ENCODE data around the gene PCDH9.
A peak's percentile ranks its signal among the peaks of the same experiment; 100 is the strongest.

Gene PCDH9

GRCh38 chr13:67224148-67224846, 5.8 kb downstream of the PCDH9 start:
- Histone ChIP-seq H3K9ac (ENCODE audit: low read length) (peak overlapping the region; percentile 69), H3K27ac (ENCODE audit: low read length, poor library complexity, severe bottlenecking) (no peak overlapping the region), H3K4ac (ENCODE audit: low read depth in 1 of 2, low read length in 2 of 2) (no peak overlapping the region), H4K91ac (ENCODE audit: low read length) (no peak overlapping the region), H3K18ac (ENCODE audit: low read depth in 1 of 2, low read length in 2 of 2) (no peak overlapping the region), H3K36me3 (ENCODE audit: control insufficient read depth in 1 of 2, insufficient read depth in 2 of 2, low read depth in 1 of 2, low read length in 2 of 2) (no peaks in the 10 kb centered on the region), H3K9me3 (ENCODE audit: control insufficient read depth, low read length) (no peaks in the 10 kb centered on the region), H3K4me1 (ENCODE audit: control insufficient read depth, insufficient read depth, low read depth, low read length) (no peaks in the 10 kb centered on the region), H2AFZ (ENCODE audit: low read depth, low read length) (no peak overlapping the region), H3K27me3 (ENCODE audit: control insufficient read depth in 1 of 2, insufficient read depth in 1 of 2, low read length in 2 of 2) (no peaks in the 10 kb centered on the region), H3K79me1 (replicated peaks; ENCODE audit: low read length, poor library complexity, severe bottlenecking) (peaks cover 10% of the 10 kb centered on the region), H2BK5ac (ENCODE audit: low read depth, low read length, poor library complexity, severe bottlenecking) (no peak overlapping the region), H3K14ac (ENCODE audit: low read length in 2 of 2) (no peak overlapping the region), H3K4me3 (ENCODE audit: insufficient read depth in 1 of 2, low read depth in 1 of 2, low read length in 2 of 2) (peak overlapping the region in 1 of 2 experiments; percentile 43), H2AK5ac (ENCODE audit: low read length, severe bottlenecking) (no peak overlapping the region), H2BK120ac (ENCODE audit: low read depth, low read length) (no peak overlapping the region), H2BK15ac (ENCODE audit: low read depth, poor library complexity, severe bottlenecking) (no peak overlapping the region), H2BK12ac (ENCODE audit: low read length in 2 of 2) (no peak overlapping the region), H4K8ac (ENCODE audit: low read length) (no peak overlapping the region), H3K23ac (ENCODE audit: low read length in 2 of 2) (no peak overlapping the region), H3K4me2 (ENCODE audit: low read length, poor library complexity, severe bottlenecking) (no peak overlapping the region)
- DNase-seq = peak; percentile 83
- 14% methylated on average over 6 of the region's 9 CpGs for WGBS

- H4K91ac ChIP-seq (ENCODE audit: low read length) = no peak overlapping the region
- no peak overlapping the region for H3K4ac ChIP-seq (ENCODE audit: low read depth in 1 of 2, low read length in 2 of 2)
- H3K23ac ChIP-seq (ENCODE audit: low read length in 2 of 2) = no peak overlapping the region
- no peak overlapping the region for H2AFZ ChIP-seq (ENCODE audit: low read depth, low read length)
- H3K9ac ChIP-seq (ENCODE audit: low read length) = peak overlapping the region; percentile 69
- H3K79me1 ChIP-seq (replicated peaks; ENCODE audit: low read length, poor library complexity, severe bottlenecking) = peaks cover 10% of the 10 kb centered on the region
- no peaks in the 10 kb centered on the region for H3K36me3 ChIP-seq (ENCODE audit: control insufficient read depth in 1 of 2, insufficient read depth in 2 of 2, low read depth in 1 of 2, low read length in 2 of 2)
- H3K14ac ChIP-seq (ENCODE audit: low read length in 2 of 2) = no peak overlapping the region
- no peak overlapping the region for H2AK5ac ChIP-seq (ENCODE audit: low read length, severe bottlenecking)
- no peak overlapping the region for H2BK12ac ChIP-seq (ENCODE audit: low read length in 2 of 2)
- H3K18ac ChIP-seq (ENCODE audit: low read depth in 1 of 2, low read length in 2 of 2) = no peak overlapping the region
- peak overlapping the region in 1 of 2 experiments; percentile 43 for H3K4me3 ChIP-seq (ENCODE audit: insufficient read depth in 1 of 2, low read depth in 1 of 2, low read length in 2 of 2)
- H2BK5ac ChIP-seq (ENCODE audit: low read depth, low read length, poor library complexity, severe bottlenecking) = no peak overlapping the region
- no peak for DNase-seq
- no CpG with 5 or more reads among the region's 1 CpG for WGBS
- no peaks in the 10 kb centered on the region for H3K27me3 ChIP-seq (ENCODE audit: control insufficient read depth in 1 of 2, insufficient read depth in 1 of 2, low read length in 2 of 2)
- no peaks in the 10 kb centered on the region for H3K9me3 ChIP-seq (ENCODE audit: control insufficient read depth, low read length)
- no peaks in the 10 kb centered on the region for H3K4me1 ChIP-seq (ENCODE audit: control insufficient read depth, insufficient read depth, low read depth, low read length)
- no peak overlapping the region for H2BK120ac ChIP-seq (ENCODE audit: low read depth, low read length)
- H3K27ac ChIP-seq (ENCODE audit: low read length, poor library complexity, severe bottlenecking) = no peak overlapping the region
- H4K8ac ChIP-seq (ENCODE audit: low read length) = no peak overlapping the region
- H3K4me2 ChIP-seq (ENCODE audit: low read length, poor library complexity, severe bottlenecking) = no peak overlapping the region
- no peak overlapping the region for H2BK15ac ChIP-seq (ENCODE audit: low read depth, poor library complexity, severe bottlenecking)
Measured at GRCh38 chr13:67223742-67224141, 6.4 kb downstream of the PCDH9 start.

GRCh38 chr13:67223024-67223423, 7.1 kb downstream of the PCDH9 start:
- Histone ChIP-seq H3K4me1 (ENCODE audit: control insufficient read depth, insufficient read depth, low read depth, low read length) (no peaks in the 10 kb centered on the region), H3K27ac (ENCODE audit: low read length, poor library complexity, severe bottlenecking) (no peak overlapping the region), H3K23ac (ENCODE audit: low read length in 2 of 2) (no peak overlapping the region), H2AK5ac (ENCODE audit: low read length, severe bottlenecking) (no peak overlapping the region), H3K79me1 (replicated peaks; ENCODE audit: low read length, poor library complexity, severe bottlenecking) (peaks cover 7% of the 10 kb centered on the region), H2BK5ac (ENCODE audit: low read depth, low read length, poor library complexity, severe bottlenecking) (no peak overlapping the region), H2BK120ac (ENCODE audit: low read depth, low read length) (no peak overlapping the region), H2BK15ac (ENCODE audit: low read depth, poor library complexity, severe bottlenecking) (no peak overlapping the region), H3K18ac (ENCODE audit: low read depth in 1 of 2, low read length in 2 of 2) (no peak overlapping the region), H3K27me3 (ENCODE audit: control insufficient read depth in 1 of 2, insufficient read depth in 1 of 2, low read length in 2 of 2) (no peaks in the 10 kb centered on the region), H3K14ac (ENCODE audit: low read length in 2 of 2) (no peak overlapping the region), H3K9me3 (ENCODE audit: control insufficient read depth, low read length) (no peaks in the 10 kb centered on the region), H3K9ac (ENCODE audit: low read length) (peak overlapping the region; percentile 69), H4K8ac (ENCODE audit: low read length) (no peak overlapping the region), H2BK12ac (ENCODE audit: low read length in 2 of 2) (no peak overlapping the region), H3K4ac (ENCODE audit: low read depth in 1 of 2, low read length in 2 of 2) (no peak overlapping the region), H3K4me3 (ENCODE audit: insufficient read depth in 1 of 2, low read depth in 1 of 2, low read length in 2 of 2) (no peak overlapping the region), H3K36me3 (ENCODE audit: control insufficient read depth in 1 of 2, insufficient read depth in 2 of 2, low read depth in 1 of 2, low read length in 2 of 2) (no peaks in the 10 kb centered on the region), H4K91ac (ENCODE audit: low read length) (no peak overlapping the region), H3K4me2 (ENCODE audit: low read length, poor library complexity, severe bottlenecking) (no peak overlapping the region), H2AFZ (ENCODE audit: low read depth, low read length) (no peak overlapping the region)
- peak; percentile 59 for DNase-seq
- no CpG with 5 or more reads among the region's 2 CpGs for WGBS

- Histone ChIP-seq H3K27ac (ENCODE audit: low read length, poor library complexity, severe bottlenecking) (no peak overlapping the region), H3K79me1 (replicated peaks; ENCODE audit: low read length, poor library complexity, severe bottlenecking) (peaks cover 6% of the 10 kb centered on the region), H2BK120ac (ENCODE audit: low read depth, low read length) (no peak overlapping the region), H3K27me3 (ENCODE audit: control insufficient read depth in 1 of 2, insufficient read depth in 1 of 2, low read length in 2 of 2) (no peaks in the 10 kb centered on the region), H2BK12ac (ENCODE audit: low read length in 2 of 2) (no peak overlapping the region), H3K4me2 (ENCODE audit: low read length, poor library complexity, severe bottlenecking) (no peak overlapping the region), H3K36me3 (ENCODE audit: control insufficient read depth in 1 of 2, insufficient read depth in 2 of 2, low read depth in 1 of 2, low read length in 2 of 2) (no peaks in the 10 kb centered on the region), H3K9ac (ENCODE audit: low read length) (peak overlapping the region; percentile 62), H3K4ac (ENCODE audit: low read depth in 1 of 2, low read length in 2 of 2) (no peak overlapping the region), H2BK5ac (ENCODE audit: low read depth, low read length, poor library complexity, severe bottlenecking) (no peak overlapping the region), H4K8ac (ENCODE audit: low read length) (peak overlapping the region; percentile 49), H2BK15ac (ENCODE audit: low read depth, poor library complexity, severe bottlenecking) (no peak overlapping the region), H3K4me3 (ENCODE audit: insufficient read depth in 1 of 2, low read depth in 1 of 2, low read length in 2 of 2) (peak overlapping the region in 1 of 2 experiments; percentile 49), H3K18ac (ENCODE audit: low read depth in 1 of 2, low read length in 2 of 2) (peak overlapping the region in 1 of 2 experiments; percentile 11), H3K14ac (ENCODE audit: low read length in 2 of 2) (no peak overlapping the region), H3K9me3 (ENCODE audit: control insufficient read depth, low read length) (no peaks in the 10 kb centered on the region), H2AFZ (ENCODE audit: low read depth, low read length) (no peak overlapping the region), H2AK5ac (ENCODE audit: low read length, severe bottlenecking) (no peak overlapping the region), H3K4me1 (ENCODE audit: control insufficient read depth, insufficient read depth, low read depth, low read length) (no peaks in the 10 kb centered on the region), H4K91ac (ENCODE audit: low read length) (peak overlapping the region; percentile 50), H3K23ac (ENCODE audit: low read length in 2 of 2) (no peak overlapping the region)
- 58% methylated on average over 2 of the region's 3 CpGs for WGBS
- DNase-seq = peak; percentile 7
Measured at GRCh38 chr13:67221630-67222226, 8.4 kb downstream of the PCDH9 start.
